ENCODE measurements around the gene SPINT1.

Gene SPINT1

GRCh38 chr15:40893019-40893670 lies 49.3 kb downstream of the SPINT1 start:
- no peak for DNase-seq (ENCODE audit: low read depth)

GRCh38 chr15:40893733-40894680 lies 50.2 kb downstream of the SPINT1 start, which contains the start of gene VPS18:
VPS18 (plus strand) TSS chr15:40894450; CDS start chr15:40894769, 319 bp downstream.
- DNase-seq (ENCODE audit: low read depth): peak; percentile 96

GRCh38 chr15:40894681-40895448 lies 51.0 kb downstream of the SPINT1 start:
- DNase-seq (ENCODE audit: low read depth): peak; percentile 76

DNA sequence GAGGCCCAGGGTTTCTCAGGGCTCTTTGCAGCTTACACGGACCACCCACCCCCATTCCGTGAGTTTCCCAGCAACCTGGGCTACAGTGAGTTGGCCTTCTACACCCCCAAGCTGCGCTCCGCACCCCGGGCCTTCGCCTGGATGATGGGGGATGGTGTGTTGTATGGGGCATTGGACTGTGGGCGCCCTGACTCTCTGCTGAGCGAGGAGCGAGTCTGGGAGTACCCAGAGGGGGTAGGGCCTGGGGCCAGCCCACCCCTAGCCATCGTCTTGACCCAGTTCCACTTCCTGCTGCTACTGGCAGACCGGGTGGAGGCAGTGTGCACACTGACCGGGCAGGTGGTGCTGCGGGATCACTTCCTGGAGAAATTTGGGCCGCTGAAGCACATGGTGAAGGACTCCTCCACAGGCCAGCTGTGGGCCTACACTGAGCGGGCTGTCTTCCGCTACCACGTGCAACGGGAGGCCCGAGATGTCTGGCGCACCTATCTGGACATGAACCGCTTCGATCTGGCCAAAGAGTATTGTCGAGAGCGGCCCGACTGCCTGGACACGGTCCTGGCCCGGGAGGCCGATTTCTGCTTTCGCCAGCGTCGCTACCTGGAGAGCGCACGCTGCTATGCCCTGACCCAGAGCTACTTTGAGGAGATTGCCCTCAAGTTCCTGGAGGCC lies 55.8 kb downstream of the SPINT1 start:
- no peak for DNase-seq (ENCODE audit: low read depth)

- DNase-seq (ENCODE audit: low read depth): no peak
Measured at GRCh38 chr15:40900256-40901052, 56.6 kb downstream of the SPINT1 start.

DNA sequence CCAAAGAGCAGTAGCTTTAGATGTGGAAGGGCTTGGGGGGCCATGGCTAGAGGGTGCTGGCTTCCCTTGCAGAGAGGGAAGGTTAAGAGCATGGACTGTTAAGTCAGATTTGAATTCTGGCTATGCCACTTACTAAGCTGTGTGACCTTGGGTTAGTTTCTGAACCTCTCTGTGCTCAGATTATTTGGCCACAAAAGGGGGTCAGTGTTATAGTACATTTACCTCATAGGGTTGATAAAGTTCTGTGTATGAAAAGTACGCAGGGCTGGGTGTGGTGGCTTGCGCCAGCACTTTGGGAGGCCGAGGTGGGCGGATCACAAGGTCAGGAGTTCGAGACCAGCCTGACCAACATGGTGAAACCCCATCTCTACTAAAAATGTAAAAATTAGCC lies 57.2 kb downstream of the SPINT1 start:
- DNase-seq (ENCODE audit: low read depth): no peak

DNA sequence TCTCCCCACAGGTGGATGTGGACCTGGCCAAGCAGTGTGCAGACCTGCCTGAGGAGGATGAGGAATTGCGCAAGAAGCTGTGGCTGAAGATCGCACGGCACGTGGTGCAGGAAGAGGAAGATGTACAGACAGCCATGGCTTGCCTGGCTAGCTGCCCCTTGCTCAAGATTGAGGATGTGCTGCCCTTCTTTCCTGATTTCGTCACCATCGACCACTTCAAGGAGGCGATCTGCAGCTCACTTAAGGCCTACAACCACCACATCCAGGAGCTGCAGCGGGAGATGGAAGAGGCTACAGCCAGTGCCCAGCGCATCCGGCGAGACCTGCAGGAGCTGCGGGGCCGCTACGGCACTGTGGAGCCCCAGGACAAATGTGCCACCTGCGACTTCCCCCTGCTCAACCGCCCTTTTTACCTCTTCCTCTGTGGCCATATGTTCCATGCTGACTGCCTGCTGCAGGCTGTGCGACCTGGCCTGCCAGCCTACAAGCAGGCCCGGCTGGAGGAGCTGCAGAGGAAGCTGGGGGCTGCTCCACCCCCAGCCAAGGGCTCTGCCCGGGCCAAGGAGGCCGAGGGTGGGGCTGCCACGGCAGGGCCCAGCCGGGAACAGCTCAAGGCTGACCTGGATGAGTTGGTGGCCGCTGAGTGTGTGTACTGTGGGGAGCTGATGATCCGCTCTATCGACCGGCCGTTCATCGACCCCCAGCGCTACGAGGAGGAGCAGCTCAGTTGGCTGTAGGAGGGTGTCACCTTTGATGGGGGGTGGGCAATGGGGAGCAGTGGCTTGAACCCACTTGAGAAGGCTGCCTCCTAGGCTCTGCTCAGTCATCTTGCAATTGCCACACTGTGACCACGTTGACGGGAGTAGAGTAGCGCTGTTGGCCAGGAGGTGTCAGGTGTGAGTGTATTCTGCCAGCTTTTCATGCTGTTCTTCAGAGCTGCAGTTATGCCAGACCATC lies 59.0 kb downstream of the SPINT1 start:
- DNase-seq (ENCODE audit: low read depth): no peak

- no peak for DNase-seq (ENCODE audit: low read depth)
Measured at GRCh38 chr15:40904552-40905201, 60.8 kb downstream of the SPINT1 start.

- DNase-seq (ENCODE audit: low read depth): peak; percentile 99
Measured at GRCh38 chr15:40906091-40906990, 62.5 kb downstream of the SPINT1 start.

- peak; percentile 41 for DNase-seq (ENCODE audit: low read depth)
Measured at GRCh38 chr15:40906991-40907802, 63.3 kb downstream of the SPINT1 start.

Data from EH (cell line).